ENCODE results near the gene EYA4.

DNA sequence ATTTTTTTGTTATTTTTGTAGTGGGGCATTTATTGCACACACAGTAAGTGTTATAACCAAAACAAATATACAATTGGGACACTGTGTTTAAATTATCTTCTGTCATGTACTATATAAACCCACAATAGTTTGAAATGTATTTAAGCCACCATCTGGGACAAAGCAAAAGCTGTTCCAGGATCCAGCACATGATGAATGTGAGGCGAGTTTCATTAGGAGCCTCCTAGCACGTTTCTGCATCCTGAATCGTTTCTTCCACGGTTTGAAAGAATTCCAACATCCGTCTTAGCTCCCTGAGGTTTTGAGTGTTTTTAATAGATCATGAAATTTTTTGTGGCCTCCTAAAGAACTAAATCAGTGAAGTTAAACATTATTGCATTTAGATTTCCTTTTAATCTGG, 65.8 kb downstream of the EYA4 start:
- TF ChIP-seq, protein P1, sequence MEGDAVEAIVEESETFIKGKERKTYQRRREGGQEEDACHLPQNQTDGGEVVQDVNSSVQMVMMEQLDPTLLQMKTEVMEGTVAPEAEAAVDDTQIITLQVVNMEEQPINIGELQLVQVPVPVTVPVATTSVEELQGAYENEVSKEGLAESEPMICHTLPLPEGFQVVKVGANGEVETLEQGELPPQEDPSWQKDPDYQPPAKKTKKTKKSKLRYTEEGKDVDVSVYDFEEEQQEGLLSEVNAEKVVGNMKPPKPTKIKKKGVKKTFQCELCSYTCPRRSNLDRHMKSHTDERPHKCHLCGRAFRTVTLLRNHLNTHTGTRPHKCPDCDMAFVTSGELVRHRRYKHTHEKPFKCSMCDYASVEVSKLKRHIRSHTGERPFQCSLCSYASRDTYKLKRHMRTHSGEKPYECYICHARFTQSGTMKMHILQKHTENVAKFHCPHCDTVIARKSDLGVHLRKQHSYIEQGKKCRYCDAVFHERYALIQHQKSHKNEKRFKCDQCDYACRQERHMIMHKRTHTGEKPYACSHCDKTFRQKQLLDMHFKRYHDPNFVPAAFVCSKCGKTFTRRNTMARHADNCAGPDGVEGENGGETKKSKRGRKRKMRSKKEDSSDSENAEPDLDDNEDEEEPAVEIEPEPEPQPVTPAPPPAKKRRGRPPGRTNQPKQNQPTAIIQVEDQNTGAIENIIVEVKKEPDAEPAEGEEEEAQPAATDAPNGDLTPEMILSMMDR (IDR thresholded peaks at IDR 0.05) = no peak
- TF ChIP-seq POLR2AphosphoS5 (IDR thresholded peaks at IDR 0.05; ENCODE audit: low read depth, low read length) = no peak

All from Panc1 (cell line).